Muscle layer of duodenum (tissue), 2 donors: ENCODE data around the gene FAM98C.

Experiments
- H3K27ac ChIP-seq: one replicate; pipeline ENCODE4 v1.7.0; 2013; ENCODE audit warnings: mild to moderate bottlenecking, low read length
- H3K27me3 ChIP-seq: one replicate; pipeline ENCODE4 v1.7.0; 2013; ENCODE audit warnings: low read depth, mild to moderate bottlenecking, control low read depth, low read length
- H3K36me3 ChIP-seq, 2 donors: one replicate each; pipeline ENCODE4 v1.7.0; 2013; ENCODE audit warnings: low read length in 2 of 2, control low read depth in 1 of 2, mild to moderate bottlenecking in 1 of 2; ENCODE audit not compliant: insufficient read depth in 2 of 2, control insufficient read depth in 1 of 2
- H3K4me1 ChIP-seq, 2 donors: one replicate each; pipeline ENCODE4 v1.7.0; 2013; ENCODE audit warnings: low read length in 2 of 2, mild to moderate bottlenecking in 2 of 2, control low read depth in 1 of 2, moderate library complexity in 1 of 2; ENCODE audit not compliant: insufficient read depth in 2 of 2, control insufficient read depth in 1 of 2
- H3K4me3 ChIP-seq, 2 donors: one replicate each; pipeline ENCODE4 v1.7.0; 2013; ENCODE audit warnings: low read length in 2 of 2, low read depth in 1 of 2, mild to moderate bottlenecking in 1 of 2
- H3K9me3 ChIP-seq, 2 donors: one replicate each; pipeline ENCODE4 v1.7.0; 2013; ENCODE audit warnings: low read length in 2 of 2, control low read depth in 1 of 2, mild to moderate bottlenecking in 1 of 2; ENCODE audit not compliant: control insufficient read depth in 1 of 2
- donor health status: healthy.

Gene FAM98C

DNA sequence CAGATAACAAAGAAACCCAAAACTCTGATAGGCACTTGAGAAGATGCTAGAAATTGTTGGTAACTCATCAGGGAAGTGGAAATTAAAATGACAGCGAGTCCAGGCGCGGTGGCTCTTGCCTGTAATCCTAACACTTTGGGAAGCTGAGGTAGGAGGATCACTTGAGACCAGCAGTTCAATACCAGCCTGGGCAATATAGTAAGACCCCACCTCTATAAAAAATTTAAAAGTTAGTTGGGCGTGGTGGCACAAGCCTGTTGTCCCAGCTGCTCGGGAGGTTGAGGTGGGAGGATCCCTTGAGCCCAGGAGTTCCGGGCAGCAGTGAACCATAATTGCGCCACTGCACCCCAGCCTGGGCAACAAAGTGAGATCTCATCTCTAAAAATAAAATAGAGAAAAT lies 28.0 kb downstream of the FAM98C start:
- peaks cover 14% of the 10 kb centered on the region for H3K27me3 ChIP-seq
- no peaks in the 10 kb centered on the region for H3K9me3 ChIP-seq
- H3K36me3 ChIP-seq: no peaks in the 10 kb centered on the region
- no peak overlapping the region for H3K4me3 ChIP-seq
- no peak overlapping the region for H3K27ac ChIP-seq
- peaks cover 0 to 5% of the 10 kb centered on the region in 2 donors for H3K4me1 ChIP-seq

DNA sequence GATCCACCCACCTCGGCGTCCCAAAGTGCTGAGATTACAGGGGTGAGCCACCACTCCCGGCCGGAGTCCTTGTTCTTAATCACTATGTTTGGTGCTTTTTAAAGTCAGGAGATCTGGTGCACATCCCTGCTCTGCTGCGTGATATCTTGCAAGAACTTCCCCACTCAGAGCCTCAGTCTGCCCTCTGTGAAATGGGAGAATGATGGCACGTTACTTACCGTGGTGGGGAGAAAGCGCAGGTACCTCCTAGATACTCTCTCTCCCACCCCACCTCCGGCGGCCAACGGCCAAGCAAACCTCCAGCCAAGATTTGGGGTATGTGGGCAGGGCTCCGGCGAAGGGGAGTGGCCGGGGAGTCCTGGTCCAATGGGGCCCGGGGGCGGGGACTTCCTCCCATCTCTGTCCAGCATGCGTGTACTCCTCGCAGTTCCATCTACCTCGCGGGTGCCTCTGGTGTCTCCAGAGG lies 30.4 kb downstream of the FAM98C start, which contains the start of gene RYR1:
TSS of gene RYR1 (plus strand) at position 424 of the 466 bp plus-strand sequence. CDS start 139 bp downstream, outside the sequence.
- H3K9me3 ChIP-seq: no peaks in the 10 kb centered on the region
- H3K27ac ChIP-seq: no peak within 1 kb of the TSS
- H3K27me3 ChIP-seq: peaks cover 14% of the 10 kb centered on the region
- H3K36me3 ChIP-seq: no peaks in the 10 kb centered on the region
- H3K4me3 ChIP-seq: peak within 1 kb of the TSS in 1 of 2 donors; percentile 18
- H3K4me1 ChIP-seq: peaks cover 0 to 5% of the 10 kb centered on the region in 2 donors

- H3K27ac ChIP-seq: no peak overlapping the region
- H3K4me1 ChIP-seq: peaks cover 0 to 5% of the 10 kb centered on the region in 2 donors
- peak overlapping the region in 1 of 2 donors; percentile 18 for H3K4me3 ChIP-seq
- no peaks in the 10 kb centered on the region for H3K36me3 ChIP-seq
- H3K27me3 ChIP-seq: peaks cover 14% of the 10 kb centered on the region
- H3K9me3 ChIP-seq: no peaks in the 10 kb centered on the region
Measured at GRCh38 chr19:38434549-38435051, 31.7 kb downstream of the FAM98C start.

DNA sequence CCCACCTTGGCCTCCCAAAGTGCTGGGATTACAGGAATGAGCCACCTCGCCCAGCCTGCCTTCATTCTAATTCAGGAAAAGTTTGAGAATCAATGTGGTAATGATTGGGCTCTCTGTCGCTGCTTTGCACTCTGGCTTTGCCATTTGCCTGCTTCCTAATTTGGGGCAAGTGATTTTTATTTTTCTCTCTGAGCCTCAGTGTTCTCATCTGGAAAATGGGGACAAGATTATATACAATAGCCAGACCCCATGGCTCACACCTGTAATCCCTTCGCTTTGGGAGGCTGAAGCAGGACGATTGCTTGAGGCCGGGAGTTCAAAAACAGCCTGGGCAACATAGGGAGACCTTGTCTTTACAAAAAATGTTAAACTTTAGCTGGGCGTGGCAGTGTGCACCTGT lies 34.4 kb downstream of the FAM98C start:
- H3K27ac ChIP-seq: no peak overlapping the region
- H3K9me3 ChIP-seq: no peaks in the 10 kb centered on the region
- peaks cover 0 to 5% of the 10 kb centered on the region in 2 donors for H3K4me1 ChIP-seq
- no peak overlapping the region for H3K4me3 ChIP-seq
- H3K27me3 ChIP-seq: peaks cover 14% of the 10 kb centered on the region
- no peaks in the 10 kb centered on the region for H3K36me3 ChIP-seq

DNA sequence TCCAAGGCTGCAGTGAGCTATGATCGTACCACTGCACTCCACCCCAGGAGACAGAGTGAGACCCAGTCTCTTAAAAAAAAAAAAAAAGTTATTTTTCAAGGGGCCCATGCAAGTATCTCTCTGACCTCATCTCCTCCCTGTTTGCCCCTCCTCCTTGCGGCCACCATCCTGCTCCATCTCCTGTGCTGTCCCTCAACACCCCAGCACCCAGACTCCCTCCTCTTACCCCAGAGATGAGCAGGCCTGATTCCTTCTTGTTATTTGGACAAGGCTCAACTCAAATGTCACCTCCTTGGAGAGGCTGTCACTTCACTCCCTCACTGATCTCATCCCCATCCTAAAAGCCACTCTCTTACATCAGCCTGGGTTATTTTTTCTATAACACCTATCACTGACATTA lies 35.0 kb downstream of the FAM98C start:
- Histone ChIP-seq H3K27me3 (peaks cover 14% of the 10 kb centered on the region), H3K36me3 (no peaks in the 10 kb centered on the region), H3K9me3 (no peaks in the 10 kb centered on the region), H3K4me1 (peaks cover 0 to 5% of the 10 kb centered on the region in 2 donors), H3K4me3 (no peak overlapping the region), H3K27ac (no peak overlapping the region)

DNA sequence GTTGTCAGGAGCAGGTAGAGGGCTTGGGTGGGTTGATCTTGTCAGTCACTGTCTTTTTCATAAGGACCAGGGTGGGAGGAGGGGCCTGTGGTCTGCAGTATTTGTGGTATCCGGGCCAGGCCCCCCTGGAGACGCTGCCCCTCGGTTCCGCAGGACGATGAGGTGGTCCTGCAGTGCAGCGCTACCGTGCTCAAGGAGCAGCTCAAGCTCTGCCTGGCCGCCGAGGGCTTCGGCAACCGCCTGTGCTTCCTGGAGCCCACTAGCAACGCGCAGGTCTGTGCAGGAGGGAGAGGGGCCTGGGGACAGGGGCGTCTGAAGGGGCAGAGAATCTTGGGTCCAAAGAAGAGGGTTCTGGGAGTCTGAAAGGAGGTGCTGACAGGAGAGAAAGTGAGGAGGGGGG lies 37.7 kb downstream of the FAM98C start:
- Histone ChIP-seq H3K27me3 (no peaks in the 10 kb centered on the region), H3K4me1 (no peaks in the 10 kb centered on the region), H3K27ac (no peak overlapping the region), H3K9me3 (no peaks in the 10 kb centered on the region), H3K36me3 (no peaks in the 10 kb centered on the region), H3K4me3 (no peak overlapping the region)

DNA sequence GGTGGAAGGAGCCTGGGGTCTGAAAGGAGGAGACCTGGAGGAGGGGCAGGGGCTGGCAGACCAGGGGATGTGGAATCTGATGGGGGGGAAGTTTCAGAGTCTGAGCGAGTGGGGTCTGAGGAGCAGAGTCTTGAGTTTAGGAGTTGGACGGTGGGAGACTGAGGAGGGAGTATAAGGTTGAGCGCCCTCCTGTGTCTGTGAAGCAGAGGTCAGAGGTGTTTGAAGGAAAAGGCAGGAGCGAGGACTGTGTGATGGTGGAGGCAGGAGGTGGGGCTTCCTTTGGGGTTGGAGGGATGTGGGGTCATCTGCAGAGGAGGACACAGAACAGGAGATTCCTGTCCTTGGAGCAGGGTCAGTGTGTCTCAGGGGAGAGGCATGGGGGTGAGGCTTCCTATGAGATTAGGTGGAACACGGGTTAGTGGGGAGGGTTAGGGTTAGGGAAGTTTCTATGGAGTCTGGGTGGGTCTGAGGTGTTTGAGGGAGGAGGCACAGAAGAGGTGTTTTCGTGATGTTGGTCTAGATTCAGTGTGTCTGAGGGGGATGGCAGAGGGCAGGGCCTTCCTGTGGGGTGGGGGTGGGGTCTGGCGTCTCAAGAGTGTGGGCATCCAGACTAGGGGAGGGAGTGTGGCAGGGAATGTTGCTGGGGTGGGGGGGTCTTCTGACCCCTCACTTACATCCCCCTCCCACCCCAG lies 38.9 kb downstream of the FAM98C start:
- no peaks in the 10 kb centered on the region for H3K9me3 ChIP-seq
- H3K27ac ChIP-seq: no peak overlapping the region
- no peaks in the 10 kb centered on the region for H3K4me1 ChIP-seq
- H3K4me3 ChIP-seq: no peak overlapping the region
- H3K27me3 ChIP-seq: no peaks in the 10 kb centered on the region
- no peaks in the 10 kb centered on the region for H3K36me3 ChIP-seq

DNA sequence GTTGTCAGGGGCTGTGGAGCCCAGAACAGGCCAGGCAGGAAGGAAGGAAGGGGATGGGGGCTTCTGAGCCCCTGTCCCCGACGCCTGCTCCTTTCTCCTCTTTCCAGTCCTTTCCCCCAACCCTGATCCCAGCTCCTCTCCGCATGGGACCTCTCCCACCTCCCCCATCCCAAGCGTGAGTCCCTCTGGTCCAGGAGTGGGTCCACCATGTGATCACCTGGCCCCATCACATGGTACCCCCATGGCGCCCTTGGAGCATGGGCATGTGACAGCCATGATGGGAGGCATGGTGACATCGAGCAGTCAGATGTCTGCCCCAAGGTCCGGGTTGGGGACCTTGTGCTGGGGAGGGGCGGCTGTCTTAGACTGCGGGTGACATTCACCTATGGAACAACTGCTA lies 39.8 kb downstream of the FAM98C start:
- Histone ChIP-seq H3K27ac (no peak overlapping the region), H3K27me3 (no peaks in the 10 kb centered on the region), H3K4me1 (no peaks in the 10 kb centered on the region), H3K9me3 (no peaks in the 10 kb centered on the region), H3K4me3 (no peak overlapping the region), H3K36me3 (no peaks in the 10 kb centered on the region)

GRCh38 chr19:38443458-38443999 lies 40.6 kb downstream of the FAM98C start:
- H3K27me3 ChIP-seq: no peaks in the 10 kb centered on the region
- H3K4me3 ChIP-seq: no peak overlapping the region
- H3K27ac ChIP-seq: no peak overlapping the region
- no peaks in the 10 kb centered on the region for H3K4me1 ChIP-seq
- no peaks in the 10 kb centered on the region for H3K36me3 ChIP-seq
- H3K9me3 ChIP-seq: no peaks in the 10 kb centered on the region

GRCh38 chr19:38444026-38444425 lies 41.1 kb downstream of the FAM98C start:
- Histone ChIP-seq H3K27ac (no peak overlapping the region), H3K27me3 (no peaks in the 10 kb centered on the region), H3K4me3 (no peak overlapping the region), H3K9me3 (no peaks in the 10 kb centered on the region), H3K4me1 (no peaks in the 10 kb centered on the region), H3K36me3 (no peaks in the 10 kb centered on the region)

DNA sequence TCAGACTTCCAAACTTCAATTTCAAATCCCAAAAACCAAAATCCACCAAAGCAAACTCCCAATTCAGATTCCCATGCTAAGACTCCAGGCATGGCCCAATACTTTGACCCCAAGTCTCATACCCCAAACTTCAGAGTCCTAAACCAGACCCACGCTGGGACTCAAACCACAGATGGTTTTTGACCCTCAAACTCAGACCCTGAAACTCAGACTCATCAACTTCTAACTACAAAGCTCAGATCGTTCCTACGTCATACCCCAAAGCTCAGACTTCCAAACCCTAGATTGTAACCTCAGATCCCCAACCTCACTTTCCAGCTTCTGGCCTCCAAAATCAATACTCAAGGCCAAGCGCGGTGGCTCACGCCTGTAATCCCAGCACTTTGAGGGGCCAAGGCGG lies 42.5 kb downstream of the FAM98C start:
- Histone ChIP-seq H3K36me3 (no peaks in the 10 kb centered on the region), H3K27me3 (no peaks in the 10 kb centered on the region), H3K9me3 (peaks cover 0 to 3% of the 10 kb centered on the region in 2 donors), H3K4me1 (no peaks in the 10 kb centered on the region), H3K4me3 (no peak overlapping the region), H3K27ac (no peak overlapping the region)
